Hepatocyte (in vitro differentiated cells): ENCODE results near the gene NCOA3. TPM values are rescaled to one million over a fixed set of nuclear protein-coding genes. Genes with fewer than 3 reads are reported as not detected.

ENCODE experiments used
- DNase-seq: peaks from one replicate; pipeline ENCODE4 v3.0.0-alpha.2; 2016; ENCODE audit warnings: low spot score
- H2AFZ ChIP-seq: fragments of 200-600 bp; sonication (generic); 2 replicates; pipeline ENCODE4 v1.6.0; 2016; ENCODE audit warnings: antibody characterized with exemption, mild to moderate bottlenecking
- H3K27ac ChIP-seq: fragments of 200-600 bp; sonication (generic); 2 replicates; pipeline ENCODE4 v1.5.1; 2016; ENCODE audit warnings: mild to moderate bottlenecking
- H3K27me3 ChIP-seq: fragments of 200-600 bp; sonication (generic); 2 replicates; pipeline ENCODE4 v1.6.1; 2016
- H3K36me3 ChIP-seq: fragments of 200-600 bp; sonication (generic); replicated peaks from 2 replicates; pipeline ENCODE4 v1.5.1; 2016; ENCODE audit warnings: low read depth; ENCODE audit not compliant: insufficient read depth
- H3K4me1 ChIP-seq: fragments of 200-600 bp; sonication (generic); 2 replicates; pipeline ENCODE4 v1.5.1; 2016; ENCODE audit warnings: mild to moderate bottlenecking, moderate library complexity; ENCODE audit not compliant: insufficient read depth
- H3K4me2 ChIP-seq: fragments of 200-600 bp; sonication (generic); 2 replicates; pipeline ENCODE4 v1.6.0; 2016
- H3K4me3 ChIP-seq: fragments of 200-600 bp; sonication (generic); 2 replicates; pipeline ENCODE4 v1.5.1; 2016; ENCODE audit warnings: mild to moderate bottlenecking
- H3K79me2 ChIP-seq: fragments of 200-600 bp; sonication (generic); 2 replicates; pipeline ENCODE4 v1.6.0; 2017; ENCODE audit warnings: mild to moderate bottlenecking
- H3K9me2 ChIP-seq: fragments of 200-600 bp; sonication (generic); replicated peaks from 2 replicates; pipeline ENCODE4 v1.6.0; 2017; ENCODE audit warnings: mild to moderate bottlenecking; ENCODE audit not compliant: insufficient read depth
- H3K9me3 ChIP-seq: fragments of 200-600 bp; sonication (generic); 2 replicates; pipeline ENCODE4 v1.5.1; 2016; ENCODE audit warnings: low read depth, mild to moderate bottlenecking
- H4K20me1 ChIP-seq: fragments of 200-600 bp; sonication (generic); 2 replicates; pipeline ENCODE4 v1.6.0; 2016; ENCODE audit warnings: mild to moderate bottlenecking; ENCODE audit not compliant: insufficient read depth, poor library complexity, severe bottlenecking
- CTCF ChIP-seq: fragments of 200-600 bp; sonication (generic); IDR thresholded peaks from 2 replicates; pipeline ENCODE4 v1.5.1; 2016; ENCODE audit warnings: antibody characterized with exemption, mild to moderate bottlenecking; ENCODE audit not compliant: poor library complexity
- EZH2 ChIP-seq: fragments of 200-600 bp; sonication (generic); IDR thresholded peaks from 2 replicates; pipeline ENCODE4 v1.6.1; 2016; ENCODE audit warnings: antibody characterized with exemption, mild to moderate bottlenecking, borderline replicate concordance
- EZH2phosphoT487 ChIP-seq: fragments of 200-600 bp; sonication (generic); IDR thresholded peaks from one replicate; pipeline ENCODE4 v1.6.1; 2018; ENCODE audit warnings: antibody characterized with exemption, mild to moderate bottlenecking, low read depth, moderate library complexity; ENCODE audit not compliant: unreplicated experiment, severe bottlenecking
- WGBS: methylation state at CpG from one replicate; pipeline ENCODE4 v1.1.6; 2016; ENCODE audit warnings: low lambda C conversion rate; ENCODE audit errors: missing lambda C conversion rate; 5-methylcytosine and 5-hydroxymethylcytosine counted together
- polyA plus RNA-seq: library from polyadenylated mRNA; unstranded; fragments of >200 nt; fragmentation: Nextera tagmentation; extraction: Ambion mirVana; gene quantifications from 2 replicates; pipeline ENCODE4 v1.2.1, GENCODE V29; 2016
- total RNA-seq: library from RNA; depleted of rRNA; stranded (reverse); fragments of >200 nt; gene quantifications from 2 replicates; pipeline ENCODE4 v1.2.3, GENCODE V29; 2014

NCOA3 gene
- total and polyA plus RNA-seq, 2 experiments from 2014 or later: 12.7 to 28.6 TPM

- Histone ChIP-seq H3K27me3 (no peaks in the 10 kb centered on the region), H3K4me3 (no peak overlapping the region), H3K27ac (peak overlapping the region; percentile 69), H3K4me1 (peaks cover 12% of the 10 kb centered on the region), H3K4me2 (peak overlapping the region; percentile 34), H3K36me3 (no peaks in the 10 kb centered on the region), H3K9me2 (no peaks in the 10 kb centered on the region), H4K20me1 (no peaks in the 10 kb centered on the region), H3K79me2 (no peaks in the 10 kb centered on the region), H3K9me3 (no peaks in the 10 kb centered on the region), H2AFZ (no peak overlapping the region)
- no peak for TF ChIP-seq CTCF
- TF ChIP-seq EZH2phosphoT487: no peak
- TF ChIP-seq EZH2: no peak
- DNase-seq: no peak
- WGBS: 81% methylated on average over 10 of the region's 10 CpGs
These were observed 47.2 kb upstream of the NCOA3 start for GRCh38 chr20:47454298-47455132.

- Histone ChIP-seq H4K20me1 (no peaks in the 10 kb centered on the region), H3K9me2 (no peaks in the 10 kb centered on the region), H3K79me2 (no peaks in the 10 kb centered on the region), H3K4me2 (peak overlapping the region; percentile 34), H3K27me3 (no peaks in the 10 kb centered on the region), H2AFZ (no peak overlapping the region), H3K4me1 (peaks cover 12% of the 10 kb centered on the region), H3K9me3 (no peaks in the 10 kb centered on the region), H3K4me3 (no peak overlapping the region), H3K27ac (peak overlapping the region; percentile 69), H3K36me3 (no peaks in the 10 kb centered on the region)
- 49% methylated on average over 7 of the region's 7 CpGs for WGBS
- DNase-seq: peak; percentile 49
- no peak for TF ChIP-seq EZH2phosphoT487
- no peak for TF ChIP-seq CTCF
- no peak for TF ChIP-seq EZH2
These were observed 46.3 kb upstream of the NCOA3 start for GRCh38 chr20:47455133-47456040.

GRCh38 chr20:47456041-47456537 lies 45.6 kb upstream of the NCOA3 start:
- Histone ChIP-seq H3K36me3 (no peaks in the 10 kb centered on the region), H3K27ac (peak overlapping the region; percentile 69), H3K9me2 (no peaks in the 10 kb centered on the region), H3K4me3 (no peak overlapping the region), H3K4me2 (no peak overlapping the region), H3K4me1 (peaks cover 12% of the 10 kb centered on the region), H3K27me3 (no peaks in the 10 kb centered on the region), H3K9me3 (no peaks in the 10 kb centered on the region), H3K79me2 (no peaks in the 10 kb centered on the region), H4K20me1 (no peaks in the 10 kb centered on the region), H2AFZ (no peak overlapping the region)
- no peak for DNase-seq
- TF ChIP-seq CTCF (no peak), EZH2phosphoT487 (no peak), EZH2 (no peak)
- 89% methylated on average over 8 of the region's 8 CpGs for WGBS
